ENCODE results near the gene CLEC4G. TPM values are rescaled to one million over a fixed set of nuclear protein-coding genes. Genes with fewer than 3 reads are reported as not detected.

Gene CLEC4G
- total and polyA plus RNA-seq, 7 donors = 0.08 to 0.69 (median 0.38) TPM; not detected in 2

- no peaks in the 10 kb centered on the region for H3K4me1 ChIP-seq
- H3K27ac ChIP-seq = no peak overlapping the region
- no peak for DNase-seq
- no peak for ATAC-seq
- no peak overlapping the region for H3K4me3 ChIP-seq
- WGBS, 3 donors = 94 to 97% (median 97%) methylated on average over 1 of the region's 1 CpG
- no peaks in the 10 kb centered on the region for H3K36me3 ChIP-seq (ENCODE audit: insufficient read depth in 1 of 2, low read depth in 1 of 2)
- no peak for TF ChIP-seq CTCF (IDR thresholded peaks at IDR 0.05)
- H3K9me3 ChIP-seq = peaks cover 32% of the 10 kb centered on the region
- H3K27me3 ChIP-seq (ENCODE audit: insufficient read depth in 3 of 3, low read length in 2 of 3) = no peaks in the 10 kb centered on the region
- intact Hi-C loops (cut with DNase I) = no loop called here
These were observed 27.2 kb upstream of the CLEC4G start for GRCh38 chr19:7759156-7759555.

GRCh38 chr19:7757358-7757757 is 25.4 kb upstream of the CLEC4G start:
- Histone ChIP-seq H3K4me1 (no peaks in the 10 kb centered on the region), H3K4me3 (no peak overlapping the region), H3K36me3 (ENCODE audit: insufficient read depth in 1 of 2, low read depth in 1 of 2) (no peaks in the 10 kb centered on the region), H3K9me3 (peaks cover 32% of the 10 kb centered on the region), H3K27me3 (ENCODE audit: insufficient read depth in 3 of 3, low read length in 2 of 3) (no peaks in the 10 kb centered on the region), H3K27ac (no peak overlapping the region)
- TF ChIP-seq CTCF (IDR thresholded peaks at IDR 0.05) = no peak
- ATAC-seq = no peak
- intact Hi-C loops (cut with DNase I) = no loop called here
- WGBS, 3 donors = 71 to 81% (median 75%) methylated on average over 3 of the region's 3 CpGs
- DNase-seq = no peak

- intact Hi-C loops (cut with DNase I) = no loop called here
- WGBS, 3 donors = 26 to 47% (median 45%) methylated on average over 4 of the region's 4 CpGs
These were observed 24.3 kb upstream of the CLEC4G start for GRCh38 chr19:7756258-7756657.

GRCh38 chr19:7751157-7751783 is 19.4 kb upstream of the CLEC4G start:
- Histone ChIP-seq H3K27me3 (ENCODE audit: insufficient read depth in 3 of 3, low read length in 2 of 3) (no peaks in the 10 kb centered on the region), H3K36me3 (ENCODE audit: insufficient read depth in 1 of 2, low read depth in 1 of 2) (no peaks in the 10 kb centered on the region), H3K9me3 (peaks cover 8% of the 10 kb centered on the region), H3K4me1 (no peaks in the 10 kb centered on the region), H3K27ac (no peak overlapping the region), H3K4me3 (no peak overlapping the region)
- ATAC-seq (no peak), DNase-seq (no peak)
- no peak for TF ChIP-seq CTCF (IDR thresholded peaks at IDR 0.05)
- WGBS, 3 donors = 66 to 74% (median 72%) methylated on average over 12 of the region's 12 CpGs
- intact Hi-C loops (cut with DNase I) = no loop called here

More at GRCh38 chr19:7756258-7756657, 24.3 kb upstream of the CLEC4G start:
- H3K36me3 ChIP-seq (ENCODE audit: insufficient read depth in 1 of 2, low read depth in 1 of 2) = no peaks in the 10 kb centered on the region
- H3K9me3 ChIP-seq = peaks cover 32% of the 10 kb centered on the region
- H3K27ac ChIP-seq = no peak overlapping the region
- H3K4me1 ChIP-seq = no peaks in the 10 kb centered on the region
- ATAC-seq (no peak), DNase-seq (no peak)
- no peak overlapping the region for H3K4me3 ChIP-seq
- no peaks in the 10 kb centered on the region for H3K27me3 ChIP-seq (ENCODE audit: insufficient read depth in 3 of 3, low read length in 2 of 3)
- no peak for TF ChIP-seq CTCF (IDR thresholded peaks at IDR 0.05)

- intact Hi-C loops (cut with DNase I) = no loop called here
These were observed 16.8 kb upstream of the CLEC4G start for GRCh38 chr19:7748756-7749155.

More at GRCh38 chr19:7748756-7749155, 16.8 kb upstream of the CLEC4G start:
- Histone ChIP-seq H3K4me1 (no peaks in the 10 kb centered on the region), H3K27ac (no peak overlapping the region), H3K4me3 (no peak overlapping the region), H3K9me3 (no peaks in the 10 kb centered on the region), H3K27me3 (ENCODE audit: insufficient read depth in 3 of 3, low read length in 2 of 3) (no peaks in the 10 kb centered on the region), H3K36me3 (ENCODE audit: insufficient read depth in 1 of 2, low read depth in 1 of 2) (no peaks in the 10 kb centered on the region)
- TF ChIP-seq CTCF (IDR thresholded peaks at IDR 0.05) = no peak
- no peak for ATAC-seq
- WGBS, 3 donors = 12 to 19% (median 17%) methylated on average over 4 of the region's 4 CpGs
- DNase-seq = no peak
